Trophoblast cell (in vitro differentiated cells and primary cell): ENCODE results near the gene KIAA2012.

Experiments
- DNase-seq, 2 donors: peaks; one replicate each; pipeline ENCODE4 v3.0.0-alpha.2; 2016
- H2AFZ ChIP-seq: 2 replicates; pipeline ENCODE4 v1.6.1; 2013; ENCODE audit warnings: low read length, moderate library complexity, mild to moderate bottlenecking; ENCODE audit not compliant: insufficient read depth, poor library complexity
- H2AK5ac ChIP-seq: 2 replicates; pipeline ENCODE4 v1.6.1; 2013; ENCODE audit warnings: mild to moderate bottlenecking, low read length
- H2BK120ac ChIP-seq: 2 replicates; pipeline ENCODE4 v1.6.1; 2013; ENCODE audit warnings: low read length, mild to moderate bottlenecking, moderate library complexity; ENCODE audit not compliant: insufficient read depth, poor library complexity
- H2BK12ac ChIP-seq: 2 replicates; pipeline ENCODE4 v1.6.1; 2013; ENCODE audit warnings: mild to moderate bottlenecking, low read length, moderate library complexity
- H2BK5ac ChIP-seq: 2 replicates; pipeline ENCODE4 v1.6.1; 2013; ENCODE audit warnings: low read length, low read depth, moderate library complexity, mild to moderate bottlenecking; ENCODE audit not compliant: poor library complexity
- H3K14ac ChIP-seq: 2 replicates; pipeline ENCODE4 v1.6.1; 2013; ENCODE audit warnings: mild to moderate bottlenecking, low read length
- H3K18ac ChIP-seq: 2 replicates; pipeline ENCODE4 v1.6.1; 2013; ENCODE audit warnings: mild to moderate bottlenecking, low read length
- H3K23ac ChIP-seq: 2 replicates; pipeline ENCODE4 v1.6.1; 2013; ENCODE audit warnings: low read length
- H3K27ac ChIP-seq: 2 replicates; pipeline ENCODE4 v1.5.1; 2013; ENCODE audit warnings: low read depth, mild to moderate bottlenecking, inconsistent platforms, low read length, moderate library complexity
- H3K27me3 ChIP-seq: 2 replicates; pipeline ENCODE4 v1.6.1; 2013; ENCODE audit warnings: inconsistent platforms, mild to moderate bottlenecking, low read length, moderate library complexity; ENCODE audit not compliant: insufficient read depth
- H3K36me3 ChIP-seq, 2 experiments: 1 replicate in 1 of 2; 2 replicates in 1 of 2; pipeline ENCODE4 v1.6.1; 2013; ENCODE audit warnings: low read length in 2 of 2, mild to moderate bottlenecking in 2 of 2, moderate library complexity in 1 of 2; ENCODE audit not compliant: insufficient read depth in 2 of 2, control insufficient read depth in 1 of 2
- H3K4ac ChIP-seq: 2 replicates; pipeline ENCODE4 v1.6.1; 2013; ENCODE audit warnings: low read depth, mild to moderate bottlenecking, low read length, moderate library complexity
- H3K4me1 ChIP-seq, 2 experiments: 1 replicate in 1 of 2; 2 replicates in 1 of 2; pipeline ENCODE4 v1.6.1; 2013; ENCODE audit warnings: low read length in 2 of 2, mild to moderate bottlenecking in 2 of 2, moderate library complexity in 1 of 2; ENCODE audit not compliant: insufficient read depth in 2 of 2, control insufficient read depth in 1 of 2
- H3K4me2 ChIP-seq: 2 replicates; pipeline ENCODE4 v1.6.1; 2013; ENCODE audit warnings: inconsistent platforms, mild to moderate bottlenecking, low read length, moderate library complexity
- H3K4me3 ChIP-seq: 2 replicates; pipeline ENCODE4 v1.5.1; 2013; ENCODE audit warnings: mild to moderate bottlenecking, low read depth, low read length, inconsistent platforms
- H3K79me1 ChIP-seq: one replicate; pipeline ENCODE4 v1.6.1; 2013; ENCODE audit warnings: low read length
- H3K79me2 ChIP-seq: 2 replicates; pipeline ENCODE4 v1.6.1; 2013; ENCODE audit warnings: low read length, mild to moderate bottlenecking; ENCODE audit not compliant: control insufficient read depth, insufficient read depth, poor library complexity
- H3K9ac ChIP-seq: 2 replicates; pipeline ENCODE4 v1.6.1; 2013; ENCODE audit warnings: mild to moderate bottlenecking, low read length
- H3K9me3 ChIP-seq: 2 replicates; pipeline ENCODE4 v1.6.1; 2013; ENCODE audit warnings: low read depth, mild to moderate bottlenecking, control low read depth, inconsistent platforms, low read length; ENCODE audit not compliant: insufficient read depth
- H4K12ac ChIP-seq: 2 replicates; pipeline ENCODE4 v1.6.1; 2013; ENCODE audit warnings: low read depth, mild to moderate bottlenecking, low read length, moderate library complexity
- H4K8ac ChIP-seq: 2 replicates; pipeline ENCODE4 v1.6.1; 2013; ENCODE audit warnings: low read depth, mild to moderate bottlenecking, low read length, moderate library complexity
- H4K91ac ChIP-seq: one replicate; pipeline ENCODE4 v1.6.1; 2013; ENCODE audit warnings: low read depth, mild to moderate bottlenecking, low read length, moderate library complexity
- WGBS: extraction: QIAGEN DNeasy Blood & Tissue Kit; methylation state at CpG from one replicate; pipeline ENCODE4 v1.1.7; 2013; ENCODE audit warnings: missing lambda C conversion rate; ENCODE audit not compliant: insufficient read length, insufficient coverage; ENCODE audit errors: extremely low coverage; 5-methylcytosine and 5-hydroxymethylcytosine counted together

Gene KIAA2012

DNA sequence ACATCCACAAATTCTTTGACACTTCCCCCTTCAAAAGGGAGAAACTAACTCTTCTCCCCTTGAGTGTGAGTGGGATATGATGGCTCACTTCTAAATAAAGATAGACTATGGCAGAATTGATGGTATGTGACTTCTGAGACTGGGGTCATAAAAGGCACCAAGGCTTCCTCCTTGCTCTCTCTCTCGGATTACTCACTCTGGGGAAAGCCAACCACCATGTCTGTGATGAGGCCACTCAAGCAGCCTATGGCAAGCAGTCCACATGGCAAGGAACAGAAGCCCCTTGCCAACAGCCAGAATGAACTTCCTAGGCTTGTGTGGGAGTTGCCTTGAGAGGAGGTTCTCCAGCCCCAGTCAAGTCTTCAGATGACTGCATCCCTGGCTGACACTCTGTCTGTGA is 43.6 kb downstream of the KIAA2012 start:
- Histone ChIP-seq H2AFZ (no peak overlapping the region), H4K12ac (no peak overlapping the region), H3K4me2 (no peak overlapping the region), H3K9ac (no peak overlapping the region), H3K4ac (no peak overlapping the region), H2BK12ac (no peak overlapping the region), H3K4me1 (no peaks in the 10 kb centered on the region), H3K18ac (no peak overlapping the region), H3K9me3 (peaks cover 5% of the 10 kb centered on the region), H3K14ac (no peak overlapping the region), H3K4me3 (no peak overlapping the region), H3K27ac (no peak overlapping the region), H3K79me2 (no peaks in the 10 kb centered on the region), H2BK5ac (no peak overlapping the region), H2BK120ac (no peak overlapping the region), H4K91ac (no peak overlapping the region), H3K23ac (no peak overlapping the region), H3K27me3 (no peaks in the 10 kb centered on the region), H3K36me3 (no peaks in the 10 kb centered on the region), H3K79me1 (no peaks in the 10 kb centered on the region), H2AK5ac (no peak overlapping the region), H4K8ac (no peak overlapping the region)
- WGBS: no CpG with 5 or more reads among the region's 1 CpG
- no peak for DNase-seq

GRCh38 chr2:202118168-202118567 is 45.1 kb downstream of the KIAA2012 start:
- no peak for DNase-seq
- Histone ChIP-seq H3K18ac (no peak overlapping the region), H4K12ac (no peak overlapping the region), H2AFZ (no peak overlapping the region), H3K79me1 (no peaks in the 10 kb centered on the region), H4K91ac (no peak overlapping the region), H3K4ac (no peak overlapping the region), H3K4me1 (no peaks in the 10 kb centered on the region), H3K9ac (no peak overlapping the region), H4K8ac (no peak overlapping the region), H3K14ac (no peak overlapping the region), H3K4me3 (no peak overlapping the region), H3K79me2 (no peaks in the 10 kb centered on the region), H3K27me3 (no peaks in the 10 kb centered on the region), H2BK5ac (no peak overlapping the region), H2AK5ac (no peak overlapping the region), H3K9me3 (peaks cover 4% of the 10 kb centered on the region), H2BK120ac (no peak overlapping the region), H2BK12ac (no peak overlapping the region), H3K27ac (no peak overlapping the region), H3K36me3 (no peaks in the 10 kb centered on the region), H3K23ac (no peak overlapping the region), H3K4me2 (no peak overlapping the region)
- WGBS: no CpG with 5 or more reads among the region's 1 CpG

DNA sequence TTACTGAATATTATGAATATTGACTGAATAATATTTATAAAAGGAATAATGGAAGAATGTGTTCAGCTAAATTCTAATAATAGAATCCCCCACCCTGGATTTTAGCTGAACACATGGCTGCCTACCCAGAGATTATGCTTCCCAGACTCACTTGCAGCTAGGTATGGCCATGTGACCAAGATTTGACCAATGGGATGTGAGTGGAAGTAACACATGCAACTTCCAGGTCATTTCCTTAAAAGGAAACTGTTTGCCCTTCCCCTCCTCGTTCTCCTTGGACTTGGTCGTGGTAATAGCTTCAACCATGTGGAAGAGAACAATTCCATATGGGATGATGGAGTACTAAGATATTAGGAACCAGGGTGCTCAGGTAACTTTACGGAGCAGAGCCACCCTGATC is 47.8 kb downstream of the KIAA2012 start:
- H3K9me3 ChIP-seq: peaks cover 4% of the 10 kb centered on the region
- H2AFZ ChIP-seq: no peak overlapping the region
- H3K14ac ChIP-seq: no peak overlapping the region
- no peak overlapping the region for H3K4me2 ChIP-seq
- H4K91ac ChIP-seq: no peak overlapping the region
- H3K27ac ChIP-seq: no peak overlapping the region
- no CpG with 5 or more reads among the region's 3 CpGs for WGBS
- no peak overlapping the region for H3K4me3 ChIP-seq
- H3K79me1 ChIP-seq: no peaks in the 10 kb centered on the region
- no peaks in the 10 kb centered on the region for H3K36me3 ChIP-seq
- DNase-seq: no peak
- no peaks in the 10 kb centered on the region for H3K4me1 ChIP-seq
- H2BK12ac ChIP-seq: no peak overlapping the region
- H2BK5ac ChIP-seq: no peak overlapping the region
- no peak overlapping the region for H4K12ac ChIP-seq
- H2BK120ac ChIP-seq: no peak overlapping the region
- H3K79me2 ChIP-seq: no peaks in the 10 kb centered on the region
- H3K27me3 ChIP-seq: no peaks in the 10 kb centered on the region
- H2AK5ac ChIP-seq: no peak overlapping the region
- no peak overlapping the region for H3K23ac ChIP-seq
- H3K4ac ChIP-seq: no peak overlapping the region
- H3K18ac ChIP-seq: no peak overlapping the region
- no peak overlapping the region for H3K9ac ChIP-seq
- H4K8ac ChIP-seq: no peak overlapping the region

GRCh38 chr2:202121532-202122162 is 48.6 kb downstream of the KIAA2012 start:
- no peak overlapping the region for H3K9ac ChIP-seq
- H3K23ac ChIP-seq: no peak overlapping the region
- no peak overlapping the region for H4K12ac ChIP-seq
- no peak overlapping the region for H3K4me3 ChIP-seq
- H3K4me1 ChIP-seq: no peaks in the 10 kb centered on the region
- no peak overlapping the region for H2BK120ac ChIP-seq
- H3K79me1 ChIP-seq: no peaks in the 10 kb centered on the region
- no peak overlapping the region for H3K27ac ChIP-seq
- no peaks in the 10 kb centered on the region for H3K79me2 ChIP-seq
- H2BK12ac ChIP-seq: no peak overlapping the region
- H3K36me3 ChIP-seq: no peaks in the 10 kb centered on the region
- H3K4ac ChIP-seq: no peak overlapping the region
- no peak overlapping the region for H2BK5ac ChIP-seq
- peaks cover 4% of the 10 kb centered on the region for H3K9me3 ChIP-seq
- no peak overlapping the region for H4K8ac ChIP-seq
- H3K14ac ChIP-seq: no peak overlapping the region
- no peak overlapping the region for H4K91ac ChIP-seq
- WGBS: no CpG with 5 or more reads among the region's 9 CpGs
- H2AFZ ChIP-seq: no peak overlapping the region
- H3K27me3 ChIP-seq: no peaks in the 10 kb centered on the region
- no peak for DNase-seq
- H3K18ac ChIP-seq: no peak overlapping the region
- H3K4me2 ChIP-seq: no peak overlapping the region
- no peak overlapping the region for H2AK5ac ChIP-seq
